Medulla oblongata (tissue), 1 donor: ENCODE results near the gene LRMDA.

Source experiments
- DNase-seq: peaks from one replicate; pipeline ENCODE4 v3.0.0-alpha.2; 2015; ENCODE audit errors: extremely low spot score

LRMDA gene

GRCh38 chr10:75444781-75445386 lies 13.5 kb downstream of the LRMDA start:
- DNase-seq = no peak

- DNase-seq = no peak
Measured at GRCh38 chr10:75446508-75446907, 15.1 kb downstream of the LRMDA start.

GRCh38 chr10:75448166-75448565 lies 16.7 kb downstream of the LRMDA start:
- DNase-seq = no peak

- DNase-seq = no peak
Measured at GRCh38 chr10:75449382-75450074, 18.1 kb downstream of the LRMDA start.

- no peak for DNase-seq
Measured at GRCh38 chr10:75450075-75450445, 18.6 kb downstream of the LRMDA start.

- no peak for DNase-seq
Measured at GRCh38 chr10:75450644-75451640, 19.5 kb downstream of the LRMDA start.

GRCh38 chr10:75451831-75452230 lies 20.4 kb downstream of the LRMDA start:
- DNase-seq = no peak

- no peak for DNase-seq
Measured at GRCh38 chr10:75452997-75453396, 21.6 kb downstream of the LRMDA start.

GRCh38 chr10:75456122-75456521 lies 24.7 kb downstream of the LRMDA start:
- DNase-seq = no peak

GRCh38 chr10:75460059-75460458 lies 28.6 kb downstream of the LRMDA start:
- DNase-seq = no peak

- no peak for DNase-seq
Measured at GRCh38 chr10:75461672-75462649, 30.5 kb downstream of the LRMDA start.

GRCh38 chr10:75462865-75463264 lies 31.4 kb downstream of the LRMDA start:
- DNase-seq = no peak

- DNase-seq = no peak
Measured at GRCh38 chr10:75464478-75465449, 33.3 kb downstream of the LRMDA start.

GRCh38 chr10:75465450-75465827 lies 34.0 kb downstream of the LRMDA start:
- DNase-seq = no peak

- DNase-seq = no peak
Measured at GRCh38 chr10:75466001-75466400, 34.6 kb downstream of the LRMDA start.

- no peak for DNase-seq
Measured at GRCh38 chr10:75466886-75467285, 35.5 kb downstream of the LRMDA start.

- DNase-seq = no peak
Measured at GRCh38 chr10:75468612-75469005, 37.2 kb downstream of the LRMDA start.

GRCh38 chr10:75469006-75469616 lies 37.7 kb downstream of the LRMDA start:
- no peak for DNase-seq

GRCh38 chr10:75470901-75471300 lies 39.5 kb downstream of the LRMDA start:
- DNase-seq = peak; percentile 19

- no peak for DNase-seq
Measured at GRCh38 chr10:75472685-75473084, 41.3 kb downstream of the LRMDA start.
